Hepatocyte (in vitro differentiated cells): ENCODE results near the gene JARID2.

Experiments used
- EZH2phosphoT487 ChIP-seq: fragments of 200-600 bp; sonication (generic); IDR thresholded peaks from one replicate; pipeline ENCODE4 v1.6.1; 2018; ENCODE audit warnings: antibody characterized with exemption, mild to moderate bottlenecking, low read depth, moderate library complexity; ENCODE audit not compliant: unreplicated experiment, severe bottlenecking
- TF ChIP-seq, protein P1 (sequence below): fragments of 200-600 bp; sonication (generic); IDR thresholded peaks from 2 replicates; pipeline ENCODE4 v1.5.1; 2016; ENCODE audit warnings: antibody characterized with exemption, mild to moderate bottlenecking; ENCODE audit not compliant: poor library complexity

DNA sequence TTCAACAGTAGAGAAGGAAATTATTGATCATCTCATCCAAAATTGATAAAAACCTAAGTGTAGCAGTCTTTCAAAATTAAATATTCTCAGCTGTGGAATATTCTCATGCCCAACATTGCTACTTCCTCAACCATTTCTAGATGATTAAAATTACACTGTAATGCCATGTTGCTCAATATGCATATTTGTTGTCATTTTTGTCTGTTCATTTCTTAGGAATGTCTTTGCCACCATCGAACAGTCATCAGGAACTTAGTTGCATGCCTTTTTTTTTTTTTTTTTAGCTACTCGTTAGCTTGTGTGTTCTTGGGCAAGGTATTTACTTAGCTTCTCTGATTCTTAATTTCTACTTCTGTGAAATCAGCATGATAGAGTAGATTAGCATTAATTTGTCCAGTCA lies 228.3 kb downstream of the JARID2 start:
- TF ChIP-seq, protein P1, sequence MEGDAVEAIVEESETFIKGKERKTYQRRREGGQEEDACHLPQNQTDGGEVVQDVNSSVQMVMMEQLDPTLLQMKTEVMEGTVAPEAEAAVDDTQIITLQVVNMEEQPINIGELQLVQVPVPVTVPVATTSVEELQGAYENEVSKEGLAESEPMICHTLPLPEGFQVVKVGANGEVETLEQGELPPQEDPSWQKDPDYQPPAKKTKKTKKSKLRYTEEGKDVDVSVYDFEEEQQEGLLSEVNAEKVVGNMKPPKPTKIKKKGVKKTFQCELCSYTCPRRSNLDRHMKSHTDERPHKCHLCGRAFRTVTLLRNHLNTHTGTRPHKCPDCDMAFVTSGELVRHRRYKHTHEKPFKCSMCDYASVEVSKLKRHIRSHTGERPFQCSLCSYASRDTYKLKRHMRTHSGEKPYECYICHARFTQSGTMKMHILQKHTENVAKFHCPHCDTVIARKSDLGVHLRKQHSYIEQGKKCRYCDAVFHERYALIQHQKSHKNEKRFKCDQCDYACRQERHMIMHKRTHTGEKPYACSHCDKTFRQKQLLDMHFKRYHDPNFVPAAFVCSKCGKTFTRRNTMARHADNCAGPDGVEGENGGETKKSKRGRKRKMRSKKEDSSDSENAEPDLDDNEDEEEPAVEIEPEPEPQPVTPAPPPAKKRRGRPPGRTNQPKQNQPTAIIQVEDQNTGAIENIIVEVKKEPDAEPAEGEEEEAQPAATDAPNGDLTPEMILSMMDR = no peak
- no peak for TF ChIP-seq EZH2phosphoT487
